GM12873 (cell line): ENCODE results near the gene CSNK1E.

Experiments
- TF ChIP-seq, protein P1 (sequence below): IDR thresholded peaks from 2 replicates; pipeline ENCODE4 v1.5.1; 2012; ENCODE audit warnings: low read depth, mild to moderate bottlenecking, moderate library complexity, low read length, control low read depth; ENCODE audit not compliant: insufficient read depth; ENCODE audit errors: missing control alignments

The CSNK1E gene

DNA sequence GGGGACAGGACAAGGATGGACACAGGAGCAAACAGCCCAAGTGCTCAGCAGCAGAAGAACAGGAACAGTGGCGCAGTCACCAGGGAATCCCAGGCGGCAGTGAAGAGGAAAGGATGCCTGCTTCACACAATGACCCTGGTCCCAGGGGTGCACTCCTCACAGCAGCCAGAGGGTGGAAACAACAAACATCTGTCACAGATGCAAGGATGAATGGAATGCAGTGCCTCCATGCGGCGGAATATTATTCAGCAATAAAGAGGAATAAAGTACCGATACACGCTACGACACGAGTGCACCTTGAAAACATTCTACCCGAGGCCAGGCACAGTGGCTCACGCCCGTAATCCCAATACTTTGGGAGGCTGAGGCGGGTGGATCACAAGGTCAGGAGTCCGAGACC is 12.7 kb downstream of the CSNK1E start:
- TF ChIP-seq, protein P1, sequence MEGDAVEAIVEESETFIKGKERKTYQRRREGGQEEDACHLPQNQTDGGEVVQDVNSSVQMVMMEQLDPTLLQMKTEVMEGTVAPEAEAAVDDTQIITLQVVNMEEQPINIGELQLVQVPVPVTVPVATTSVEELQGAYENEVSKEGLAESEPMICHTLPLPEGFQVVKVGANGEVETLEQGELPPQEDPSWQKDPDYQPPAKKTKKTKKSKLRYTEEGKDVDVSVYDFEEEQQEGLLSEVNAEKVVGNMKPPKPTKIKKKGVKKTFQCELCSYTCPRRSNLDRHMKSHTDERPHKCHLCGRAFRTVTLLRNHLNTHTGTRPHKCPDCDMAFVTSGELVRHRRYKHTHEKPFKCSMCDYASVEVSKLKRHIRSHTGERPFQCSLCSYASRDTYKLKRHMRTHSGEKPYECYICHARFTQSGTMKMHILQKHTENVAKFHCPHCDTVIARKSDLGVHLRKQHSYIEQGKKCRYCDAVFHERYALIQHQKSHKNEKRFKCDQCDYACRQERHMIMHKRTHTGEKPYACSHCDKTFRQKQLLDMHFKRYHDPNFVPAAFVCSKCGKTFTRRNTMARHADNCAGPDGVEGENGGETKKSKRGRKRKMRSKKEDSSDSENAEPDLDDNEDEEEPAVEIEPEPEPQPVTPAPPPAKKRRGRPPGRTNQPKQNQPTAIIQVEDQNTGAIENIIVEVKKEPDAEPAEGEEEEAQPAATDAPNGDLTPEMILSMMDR: no peak

DNA sequence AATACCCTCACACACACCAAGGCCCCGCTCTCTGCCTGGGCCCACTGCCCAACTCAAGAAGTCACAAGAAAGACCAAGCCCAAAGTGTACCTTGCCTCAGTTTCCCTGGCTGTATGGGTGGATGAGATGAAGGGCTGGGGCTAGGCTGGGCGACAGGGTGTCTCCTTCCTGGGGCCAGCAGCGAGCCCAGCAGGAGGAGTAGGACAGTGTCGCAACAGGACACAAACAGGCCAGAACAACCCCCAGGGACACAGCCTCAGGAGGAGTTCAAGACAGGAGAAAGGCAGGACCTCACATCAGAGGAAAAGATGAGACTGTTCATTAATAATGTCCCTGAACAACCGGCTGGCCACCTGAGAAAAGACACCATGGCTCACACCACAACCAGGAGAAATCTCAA is 13.3 kb downstream of the CSNK1E start:
- TF ChIP-seq, protein P1: no peak

DNA sequence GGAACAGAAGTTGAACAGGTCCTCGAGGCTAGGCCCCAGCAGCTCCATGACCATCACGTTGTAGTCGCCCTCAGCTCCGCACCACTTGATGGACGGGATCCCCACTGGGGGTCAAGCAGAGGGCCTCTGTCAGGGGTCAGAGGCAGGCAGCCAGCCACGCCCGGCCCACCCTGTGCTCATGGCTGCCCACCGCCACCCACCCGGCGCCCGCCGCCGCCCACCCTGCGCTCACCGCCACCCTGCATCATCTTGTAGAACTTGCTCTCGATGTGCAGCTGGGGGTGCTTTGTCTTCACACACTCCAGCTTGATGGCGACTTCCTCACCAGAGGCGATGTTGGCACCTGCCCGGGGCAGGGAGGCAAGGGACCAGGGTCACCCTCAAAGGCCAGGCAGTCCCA is 14.3 kb downstream of the CSNK1E start:
- TF ChIP-seq, protein P1: no peak

GRCh38 chr22:38300946-38301345 is 16.3 kb downstream of the CSNK1E start:
- TF ChIP-seq, protein P1: no peak

DNA sequence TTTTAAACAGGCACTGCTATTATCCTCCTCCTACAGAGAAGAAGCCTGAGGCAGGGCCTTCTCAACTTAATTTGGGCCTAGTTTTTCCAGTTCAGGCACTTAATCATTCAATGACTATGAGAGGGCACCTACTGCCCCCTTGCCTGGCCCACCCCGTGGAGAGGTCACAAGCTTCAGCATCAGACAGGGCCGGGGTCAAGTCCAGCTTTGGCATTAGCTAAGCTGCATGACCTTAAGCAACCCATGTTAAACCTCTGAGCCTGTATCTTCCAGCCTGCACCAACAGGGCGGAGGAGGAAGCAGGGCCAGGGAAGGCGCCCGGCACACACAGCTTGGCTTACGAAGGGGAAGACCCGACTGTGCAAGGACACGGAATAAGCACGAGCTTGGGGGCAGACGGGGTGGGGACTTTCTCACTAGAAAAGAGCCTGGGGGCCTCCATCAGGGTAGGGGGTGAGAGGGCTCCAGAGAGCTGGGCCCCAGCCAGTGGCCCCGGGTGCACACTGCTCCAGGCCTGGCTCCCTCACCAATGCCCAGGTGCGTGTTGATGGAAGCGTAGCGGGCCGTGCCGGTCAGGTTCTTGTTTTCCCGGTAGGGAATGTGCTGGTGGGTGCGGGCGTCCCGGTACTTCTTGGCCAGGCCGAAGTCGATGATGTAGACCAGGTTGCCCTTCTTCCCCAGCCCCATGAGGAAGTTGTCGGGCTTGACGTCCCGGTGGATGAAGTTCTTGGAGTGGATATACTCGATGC is 16.9 kb downstream of the CSNK1E start:
- TF ChIP-seq, protein P1: no peak

DNA sequence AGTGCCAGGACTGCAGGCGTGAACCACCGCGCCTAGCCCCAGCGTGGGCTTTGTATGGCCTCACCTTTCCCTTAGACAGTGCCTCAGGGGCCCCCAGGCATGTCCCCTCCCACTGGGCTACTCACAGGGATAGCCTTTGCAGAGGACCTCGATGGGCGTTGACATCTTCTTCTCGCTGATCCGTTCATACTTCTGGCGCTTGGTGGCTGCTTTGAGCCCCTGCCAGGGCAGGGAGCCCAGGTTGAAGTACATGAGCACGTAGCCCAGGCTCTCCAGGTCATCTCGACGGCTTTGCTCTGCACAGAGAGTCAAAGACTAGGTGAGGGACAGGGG is 17.5 kb downstream of the CSNK1E start:
- TF ChIP-seq, protein P1: no peak

DNA sequence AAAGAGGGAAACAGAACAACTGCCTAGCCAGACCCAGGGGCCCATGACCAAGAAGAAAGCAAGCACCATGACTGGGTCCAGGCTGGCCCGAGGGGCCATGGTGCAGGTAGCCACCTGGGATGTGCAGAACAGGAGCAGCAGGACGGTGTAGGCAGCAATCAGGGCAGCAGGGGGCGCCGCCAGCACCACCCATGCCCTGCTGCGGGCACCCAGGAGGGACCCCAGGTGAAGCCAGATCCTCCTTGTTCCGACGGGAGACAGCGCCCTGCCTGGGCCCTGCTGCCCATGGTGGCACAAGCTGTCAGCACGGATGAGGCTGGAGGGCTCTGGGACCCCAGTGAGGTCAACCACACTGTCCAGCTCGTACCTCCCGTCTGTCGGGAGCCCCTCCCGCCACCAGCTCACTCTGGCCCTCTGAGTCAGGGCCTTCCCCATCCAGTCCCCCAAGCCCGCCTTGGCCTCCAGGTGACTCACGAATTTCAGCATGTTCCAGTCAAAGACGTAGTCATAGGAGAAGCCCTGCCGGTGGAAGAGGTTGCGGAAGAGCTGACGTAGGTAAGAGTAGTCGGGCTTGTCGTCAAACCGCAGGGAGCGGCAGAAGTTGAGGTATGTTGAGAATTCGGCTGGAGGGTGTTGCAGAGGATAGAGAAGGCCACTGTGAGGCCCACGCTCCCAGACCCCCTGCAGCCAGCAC is 18.8 kb downstream of the CSNK1E start:
- TF ChIP-seq, protein P1: peak; percentile 73
